NCI-H748 (cell line): ENCODE data around the gene TAS2R20.

ENCODE experiments used
- DNase-seq: peaks from one replicate; lab custom pipeline; 2025; ENCODE audit not compliant: unreplicated experiment; lab: John Stamatoyannopoulos, UW

TAS2R20 gene

GRCh38 chr12:10960211-10960610 is 37.9 kb downstream of the TAS2R20 start:
- DNase-seq, result no peak

DNA sequence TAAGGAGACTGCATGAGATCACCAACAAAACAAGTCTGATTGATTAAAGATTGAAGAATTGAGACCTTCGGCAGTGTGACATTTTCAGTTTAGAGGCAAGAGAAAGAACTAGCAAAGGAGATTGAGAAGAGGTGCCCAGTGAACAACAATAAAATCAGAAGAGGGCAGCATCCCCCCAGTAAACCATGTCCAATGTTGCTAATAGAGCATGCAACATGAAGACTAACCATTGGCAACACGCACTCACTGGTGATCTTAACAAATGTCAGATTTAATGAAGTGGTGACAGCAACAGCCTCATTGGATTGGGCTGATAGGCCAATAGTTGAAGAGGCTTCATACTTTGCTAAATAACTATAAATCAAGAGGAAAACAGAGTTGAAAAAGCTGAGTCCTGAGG is 38.3 kb downstream of the TAS2R20 start:
- no peak for DNase-seq

DNA sequence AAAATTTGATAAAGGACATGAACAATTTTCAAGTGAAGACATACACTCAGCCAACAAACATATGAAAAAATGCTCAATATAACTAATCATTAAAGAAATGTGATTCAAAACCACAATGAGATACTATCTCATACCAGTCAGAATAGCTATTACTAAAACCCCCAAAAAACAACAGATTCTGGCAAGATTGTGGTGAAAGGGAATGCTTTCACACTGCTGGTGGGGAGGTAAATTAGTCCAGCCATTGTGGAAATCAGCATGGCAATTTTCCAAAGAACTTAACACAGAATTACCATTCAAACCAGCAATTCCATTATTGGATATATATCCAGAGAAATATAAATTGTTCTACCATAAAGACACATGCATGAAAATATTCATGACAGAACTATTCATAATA is 40.4 kb downstream of the TAS2R20 start:
- DNase-seq, result no peak

- no peak for DNase-seq
Measured at GRCh38 chr12:10956085-10956484, 42.0 kb downstream of the TAS2R20 start.

- DNase-seq, result no peak
Measured at GRCh38 chr12:10952645-10953044, 45.5 kb downstream of the TAS2R20 start.
